Breast epithelium (tissue), 3 donors: ENCODE results near the gene RNU2-63P.

ENCODE experiments used
- CTCF ChIP-seq, 3 donors: fragments of 450-650 bp; IDR thresholded peaks; one replicate each; pipeline ENCODE4 v1.5.1; 2016 to 2017; ENCODE audit warnings: antibody characterized with exemption in 3 of 3, mild to moderate bottlenecking in 3 of 3, moderate library complexity in 3 of 3
- POLR2A ChIP-seq: fragments of 450-650 bp; IDR thresholded peaks from one replicate; pipeline ENCODE4 v1.6.1; 2016; ENCODE audit warnings: antibody characterized with exemption, mild to moderate bottlenecking, moderate library complexity
- POLR2AphosphoS5 ChIP-seq, 3 donors: sonication (generic); formaldehyde crosslinking; IDR thresholded peaks; one replicate each; pipeline ENCODE4 v1.6.1; 2017; ENCODE audit warnings: antibody characterized with exemption in 3 of 3

- TF ChIP-seq CTCF (IDR thresholded peaks at IDR 0.05) (no peak), POLR2A (no peak), POLR2AphosphoS5 (IDR thresholded peaks at IDR 0.05) (no peak)
Observed at GRCh38 chr2:88038263-88039105, 22.1 kb upstream of the RNU2-63P start.
